ENCODE data around the gene ST6GALNAC5. TPM values are rescaled to one million over a fixed set of nuclear protein-coding genes. Genes with fewer than 3 reads are reported as not detected.
"Not testable (repeated sequence)": the region's sequence is repeated elsewhere in the genome, so short reads cannot be mapped to it uniquely, and the experiment has no call there.

Gene ST6GALNAC5
- total RNA-seq, 2 experiments from 2014 or later = not detected

- Mint-ChIP-seq H3K4me1 (no peaks in the 10 kb centered on the region), H3K27me3 (peaks cover 12% of the 10 kb centered on the region), H3K9me3 (no peaks in the 10 kb centered on the region), H3K27ac (no peak overlapping the region), H3K36me3 (no peaks in the 10 kb centered on the region), H3K4me3 (no peak overlapping the region)
- DNase-seq = no peak
These were observed 72.5 kb downstream of the ST6GALNAC5 start for GRCh38 chr1:76939817-76940216.

DNA sequence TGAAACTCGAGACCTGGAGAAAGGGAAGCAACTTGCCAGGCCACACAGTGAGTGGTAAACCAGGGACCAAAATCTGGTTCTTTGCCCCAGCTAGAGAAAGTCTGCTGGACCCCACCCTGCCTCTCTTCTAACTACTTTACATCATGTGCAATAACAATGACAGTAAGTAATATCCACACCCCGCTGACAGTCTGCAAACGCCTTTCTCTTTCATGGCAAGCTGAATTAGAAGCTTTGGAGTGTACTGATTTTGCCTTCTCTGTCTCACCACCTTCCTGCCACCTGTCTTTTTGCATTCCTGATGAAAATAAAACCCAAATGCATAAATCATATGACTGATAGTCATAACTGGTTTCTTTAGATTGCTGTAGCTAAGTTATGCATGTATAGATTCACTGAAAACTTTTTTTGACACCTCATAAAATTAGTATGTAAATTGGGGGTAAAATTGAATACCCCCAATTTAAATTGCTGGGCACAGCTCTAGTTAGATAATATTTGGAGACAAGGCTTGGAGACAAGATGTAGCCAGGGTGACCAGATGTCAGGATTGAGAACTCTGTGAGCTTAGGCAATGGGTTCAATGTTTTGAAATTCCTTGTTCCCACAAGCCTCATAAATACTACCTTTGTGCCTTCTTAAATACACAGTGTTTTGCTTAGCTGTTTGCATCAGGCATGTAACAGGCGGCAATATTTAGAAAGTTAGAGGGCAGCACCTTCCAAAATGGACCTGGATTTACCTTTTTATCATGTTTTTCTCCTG lies 73.5 kb downstream of the ST6GALNAC5 start:
- Mint-ChIP-seq H3K9me3 (no peaks in the 10 kb centered on the region), H3K4me3 (no peak overlapping the region), H3K4me1 (no peaks in the 10 kb centered on the region), H3K27ac (no peak overlapping the region), H3K27me3 (peaks cover 12% of the 10 kb centered on the region), H3K36me3 (no peaks in the 10 kb centered on the region)
- no peak for DNase-seq

GRCh38 chr1:76942549-76942948 lies 75.3 kb downstream of the ST6GALNAC5 start:
- DNase-seq = no peak
- Mint-ChIP-seq H3K4me1 (no peaks in the 10 kb centered on the region), H3K4me3 (no peak overlapping the region), H3K9me3 (no peaks in the 10 kb centered on the region), H3K27me3 (peaks cover 9% of the 10 kb centered on the region), H3K36me3 (no peaks in the 10 kb centered on the region), H3K27ac (no peak overlapping the region)

DNA sequence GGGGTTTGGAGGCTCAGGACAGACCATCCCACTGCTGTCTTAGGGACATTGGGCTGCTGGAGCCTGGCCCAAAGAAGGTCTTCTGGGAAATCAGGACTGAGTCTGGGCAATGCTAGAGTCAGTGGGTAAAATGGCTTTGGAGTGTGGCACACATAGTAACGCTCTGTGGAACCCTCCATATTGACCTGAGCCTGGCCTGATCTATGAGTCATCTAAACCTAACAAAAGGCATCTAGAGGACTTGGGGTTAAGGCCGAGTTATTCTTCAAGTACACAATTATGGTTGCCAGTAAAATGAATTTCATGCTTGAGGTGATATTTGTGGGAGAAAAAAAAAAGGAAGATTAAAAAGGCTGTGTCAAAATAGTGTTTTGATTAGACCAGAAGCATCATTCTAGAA lies 77.7 kb downstream of the ST6GALNAC5 start:
- peaks cover 6% of the 10 kb centered on the region for H3K27me3 Mint-ChIP-seq
- no peaks in the 10 kb centered on the region for H3K36me3 Mint-ChIP-seq
- no peak for DNase-seq
- no peak overlapping the region for H3K27ac Mint-ChIP-seq
- no peaks in the 10 kb centered on the region for H3K4me1 Mint-ChIP-seq
- no peak overlapping the region for H3K4me3 Mint-ChIP-seq
- H3K9me3 Mint-ChIP-seq = no peaks in the 10 kb centered on the region

DNA sequence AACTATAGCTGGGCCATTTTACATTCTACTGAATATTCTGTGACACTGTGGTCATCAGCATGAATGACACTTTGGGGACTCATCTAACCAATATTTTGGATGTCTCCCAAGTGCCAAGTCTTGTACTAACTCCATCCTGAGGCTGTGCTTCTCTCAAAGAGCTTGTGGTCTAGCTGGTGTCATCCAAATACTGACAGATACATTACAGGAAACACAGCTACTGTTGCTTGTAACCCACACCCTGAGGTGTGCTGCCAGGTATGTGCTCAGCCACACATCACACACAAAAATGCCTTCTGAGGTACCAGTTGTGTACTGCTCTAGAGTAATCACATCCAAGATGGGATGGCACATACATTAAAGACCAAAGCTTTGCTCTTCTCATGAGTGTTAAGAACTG lies 81.6 kb downstream of the ST6GALNAC5 start:
- DNase-seq = no peak
- H3K4me3 Mint-ChIP-seq = no peak overlapping the region
- H3K9me3 Mint-ChIP-seq = no peaks in the 10 kb centered on the region
- no peaks in the 10 kb centered on the region for H3K27me3 Mint-ChIP-seq
- H3K4me1 Mint-ChIP-seq = no peaks in the 10 kb centered on the region
- H3K36me3 Mint-ChIP-seq = no peaks in the 10 kb centered on the region
- H3K27ac Mint-ChIP-seq = no peak overlapping the region

DNA sequence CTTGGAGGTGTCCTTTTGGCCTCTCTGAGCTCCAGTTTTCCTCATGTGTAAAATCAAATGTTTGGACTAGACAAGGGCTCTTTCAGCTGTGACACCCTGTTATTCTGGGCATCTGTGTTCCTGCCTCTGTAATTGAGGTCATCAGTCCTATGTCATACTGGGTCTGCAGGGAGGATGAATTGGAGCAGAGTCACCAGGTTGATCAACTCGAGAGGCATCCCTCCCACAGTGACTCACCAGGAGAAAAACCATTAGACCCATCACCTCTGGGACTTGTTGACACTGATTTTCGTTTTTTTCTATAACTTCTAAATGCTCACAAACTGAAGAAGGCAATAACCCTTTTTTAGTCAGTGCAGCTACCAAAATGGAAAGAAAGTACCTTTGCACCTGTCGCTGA lies 82.2 kb downstream of the ST6GALNAC5 start:
- no peaks in the 10 kb centered on the region for H3K36me3 Mint-ChIP-seq
- no peaks in the 10 kb centered on the region for H3K27me3 Mint-ChIP-seq
- H3K4me3 Mint-ChIP-seq = no peak overlapping the region
- no peaks in the 10 kb centered on the region for H3K4me1 Mint-ChIP-seq
- H3K9me3 Mint-ChIP-seq = no peaks in the 10 kb centered on the region
- DNase-seq = no peak
- no peak overlapping the region for H3K27ac Mint-ChIP-seq

- DNase-seq = no peak
- Mint-ChIP-seq H3K27me3 (no peaks in the 10 kb centered on the region), H3K4me3 (no peak overlapping the region), H3K27ac (no peak overlapping the region), H3K9me3 (no peaks in the 10 kb centered on the region), H3K36me3 (no peaks in the 10 kb centered on the region), H3K4me1 (no peaks in the 10 kb centered on the region)
These were observed 83.0 kb downstream of the ST6GALNAC5 start for GRCh38 chr1:76950306-76950705.

GRCh38 chr1:76951153-76951552 lies 83.9 kb downstream of the ST6GALNAC5 start:
- Mint-ChIP-seq H3K4me3 (no peak overlapping the region), H3K27me3 (no peaks in the 10 kb centered on the region), H3K4me1 (no peaks in the 10 kb centered on the region), H3K9me3 (no peaks in the 10 kb centered on the region), H3K27ac (no peak overlapping the region), H3K36me3 (no peaks in the 10 kb centered on the region)
- no peak for DNase-seq

DNA sequence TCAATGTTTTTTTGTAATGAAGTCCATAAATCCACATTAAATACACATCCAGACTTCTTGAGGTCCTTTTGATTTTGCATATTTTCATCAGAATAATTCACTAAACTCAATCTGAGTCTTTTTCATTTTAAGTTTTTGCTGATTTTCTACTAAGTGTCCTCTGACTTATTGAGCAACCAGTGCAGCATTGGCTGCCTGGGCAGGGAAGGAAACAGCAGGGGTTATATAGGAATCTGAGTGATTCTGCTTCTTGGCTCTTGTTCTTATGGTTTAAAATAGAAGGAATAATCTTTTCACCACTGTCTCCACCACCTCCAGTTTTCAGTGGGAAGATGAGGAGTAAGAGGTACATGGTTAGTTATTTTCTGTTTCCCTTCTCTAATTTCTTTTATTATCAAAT lies 88.4 kb downstream of the ST6GALNAC5 start:
- H3K9me3 Mint-ChIP-seq = no peaks in the 10 kb centered on the region
- no peaks in the 10 kb centered on the region for H3K27me3 Mint-ChIP-seq
- H3K27ac Mint-ChIP-seq = no peak overlapping the region
- H3K4me1 Mint-ChIP-seq = no peaks in the 10 kb centered on the region
- no peak for DNase-seq
- H3K4me3 Mint-ChIP-seq = no peak overlapping the region
- H3K36me3 Mint-ChIP-seq = no peaks in the 10 kb centered on the region

- Mint-ChIP-seq H3K4me3 (no peak overlapping the region), H3K4me1 (no peaks in the 10 kb centered on the region), H3K27me3 (no peaks in the 10 kb centered on the region), H3K27ac (no peak overlapping the region), H3K9me3 (no peaks in the 10 kb centered on the region), H3K36me3 (no peaks in the 10 kb centered on the region)
- DNase-seq = no peak
These were observed 90.7 kb downstream of the ST6GALNAC5 start for GRCh38 chr1:76957961-76958360.

DNA sequence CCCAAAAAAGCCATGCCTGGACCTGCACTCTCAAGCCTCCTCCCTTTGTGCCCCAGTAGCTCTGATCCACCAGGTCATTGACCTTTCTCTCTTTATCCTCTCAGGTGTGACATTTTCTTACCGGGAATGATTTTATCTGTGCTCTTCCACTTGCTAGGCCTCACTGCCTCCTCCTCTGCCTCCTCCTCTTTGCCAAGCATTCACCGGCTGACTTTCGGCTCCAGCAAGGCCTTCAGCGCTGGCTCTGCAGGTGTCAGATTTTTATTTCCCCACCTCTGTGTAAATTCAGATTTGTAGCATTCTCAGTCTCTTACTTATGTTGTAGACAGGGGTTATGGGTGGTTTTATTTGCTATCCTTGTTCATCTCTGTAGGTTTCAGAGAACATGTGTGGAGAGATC lies 91.5 kb downstream of the ST6GALNAC5 start:
- no peak for DNase-seq
- Mint-ChIP-seq H3K27ac (no peak overlapping the region), H3K4me1 (no peaks in the 10 kb centered on the region), H3K36me3 (no peaks in the 10 kb centered on the region), H3K4me3 (no peak overlapping the region), H3K27me3 (no peaks in the 10 kb centered on the region), H3K9me3 (peaks cover 1% of the 10 kb centered on the region)

DNA sequence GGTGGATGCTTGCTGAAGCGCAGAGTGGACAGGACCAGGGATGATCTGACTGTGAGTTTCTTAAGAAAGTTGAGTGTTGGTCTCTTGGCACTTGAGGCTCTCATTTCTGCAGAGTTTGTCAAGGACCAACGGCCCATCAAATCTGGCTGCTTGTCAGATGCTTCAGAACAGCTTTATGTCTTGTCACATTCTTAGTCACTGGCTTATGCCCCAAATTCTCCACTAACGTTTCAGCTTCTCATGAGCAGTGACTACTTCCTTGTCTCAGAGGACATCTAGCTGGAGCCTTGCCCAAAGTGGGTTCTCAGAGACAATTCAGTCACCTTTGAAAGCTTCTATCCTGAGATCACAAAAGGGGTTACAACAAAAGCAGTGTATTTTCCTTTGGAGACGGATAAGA lies 92.3 kb downstream of the ST6GALNAC5 start:
- Mint-ChIP-seq H3K4me1 (no peaks in the 10 kb centered on the region), H3K27ac (no peak overlapping the region), H3K4me3 (no peak overlapping the region), H3K27me3 (no peaks in the 10 kb centered on the region), H3K9me3 (peaks cover 1% of the 10 kb centered on the region), H3K36me3 (no peaks in the 10 kb centered on the region)
- no peak for DNase-seq

- no peak for DNase-seq
- no peak overlapping the region for H3K4me3 Mint-ChIP-seq
- no peak overlapping the region for H3K27ac Mint-ChIP-seq
- H3K36me3 Mint-ChIP-seq = peaks cover 2% of the 10 kb centered on the region
- peaks cover 7% of the 10 kb centered on the region for H3K9me3 Mint-ChIP-seq
- no peaks in the 10 kb centered on the region for H3K4me1 Mint-ChIP-seq
- no peaks in the 10 kb centered on the region for H3K27me3 Mint-ChIP-seq
These were observed 94.0 kb downstream of the ST6GALNAC5 start for GRCh38 chr1:76961181-76961819.

GRCh38 chr1:76961820-76962207 lies 94.5 kb downstream of the ST6GALNAC5 start:
- peaks cover 7% of the 10 kb centered on the region for H3K9me3 Mint-ChIP-seq
- no peak overlapping the region for H3K27ac Mint-ChIP-seq
- H3K4me1 Mint-ChIP-seq = no peaks in the 10 kb centered on the region
- H3K27me3 Mint-ChIP-seq = no peaks in the 10 kb centered on the region
- no peak overlapping the region for H3K4me3 Mint-ChIP-seq
- H3K36me3 Mint-ChIP-seq = peaks cover 2% of the 10 kb centered on the region
- no peak for DNase-seq

DNA sequence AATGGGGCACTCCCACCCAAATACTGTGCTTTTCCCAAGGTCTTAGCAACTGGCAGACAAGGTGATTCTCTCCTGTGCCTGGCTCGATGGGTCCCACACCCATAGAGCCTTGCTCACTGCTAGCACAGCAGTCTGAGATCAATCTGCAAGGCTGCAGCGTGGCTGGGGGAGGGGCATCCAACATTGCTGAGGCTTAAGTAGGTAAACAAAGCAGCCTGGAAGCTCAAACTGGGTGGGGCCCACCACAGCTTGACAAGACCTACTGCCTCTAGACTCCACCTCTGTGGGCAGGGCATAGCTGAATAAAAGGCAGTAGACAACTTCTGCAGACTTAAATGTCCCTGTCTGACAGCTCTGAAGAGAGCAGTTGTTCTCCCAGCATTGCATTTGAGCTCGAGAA lies 114.0 kb downstream of the ST6GALNAC5 start:
- not testable (repeated sequence) for H3K4me1 Mint-ChIP-seq, H3K4me3 Mint-ChIP-seq, DNase-seq, H3K36me3 Mint-ChIP-seq, H3K27ac Mint-ChIP-seq
- peaks cover 21% of the 10 kb centered on the region for H3K9me3 Mint-ChIP-seq
- H3K27me3 Mint-ChIP-seq = peaks cover 13% of the 10 kb centered on the region

DNA sequence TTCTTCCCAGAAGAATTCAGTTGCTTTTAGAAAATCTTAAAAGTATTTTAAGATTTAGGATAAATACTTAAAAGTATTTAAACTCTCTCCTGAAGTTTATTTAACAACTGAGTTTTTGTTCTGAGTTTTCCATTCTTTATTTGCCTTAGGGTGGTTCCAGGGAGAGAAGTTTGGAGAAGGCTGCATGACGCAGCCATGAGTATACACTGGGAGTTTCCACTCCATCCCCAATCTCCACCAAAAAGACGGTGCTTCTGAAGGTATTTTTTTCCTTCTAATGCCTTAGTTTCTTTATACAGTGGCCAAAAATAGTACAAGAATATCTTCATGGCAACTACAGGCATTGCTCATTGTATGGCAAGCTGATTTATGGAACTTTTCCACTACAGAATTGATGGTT lies 122.7 kb downstream of the ST6GALNAC5 start:
- no peak for DNase-seq
- H3K36me3 Mint-ChIP-seq = no peaks in the 10 kb centered on the region
- peaks cover 4% of the 10 kb centered on the region for H3K27me3 Mint-ChIP-seq
- no peaks in the 10 kb centered on the region for H3K9me3 Mint-ChIP-seq
- H3K4me3 Mint-ChIP-seq = no peak overlapping the region
- no peak overlapping the region for H3K27ac Mint-ChIP-seq
- H3K4me1 Mint-ChIP-seq = no peaks in the 10 kb centered on the region
